MG63 (cell line): ENCODE data around the gene DIS3L2. TPM values are rescaled to one million over a fixed set of nuclear protein-coding genes. Genes with fewer than 3 reads are reported as not detected.
"Not testable (repeated sequence)": the region's sequence is repeated elsewhere in the genome, so short reads cannot be mapped to it uniquely, and the experiment has no call there.

Experiments
- DNase-seq: peaks from one replicate; pipeline ENCODE4 v3.0.0-alpha.2; 2020
- H3K27me3 ChIP-seq: fragments of 250-450 bp; sonication (Bioruptor Pico); 2 replicates; pipeline ENCODE4 v1.5.1; 2020; ENCODE audit warnings: mild to moderate bottlenecking, moderate library complexity
- H3K36me3 ChIP-seq: fragments of 250-450 bp; sonication (Bioruptor Pico); 2 replicates; pipeline ENCODE4 v1.5.1; 2020; ENCODE audit warnings: mild to moderate bottlenecking, moderate library complexity
- H3K4me3 ChIP-seq: fragments of 250-450 bp; sonication (Bioruptor Pico); 2 replicates; pipeline ENCODE4 v1.5.1; 2020; ENCODE audit warnings: mild to moderate bottlenecking, moderate library complexity
- H3K9me3 ChIP-seq: fragments of 250-450 bp; sonication (Bioruptor Pico); 2 replicates; pipeline ENCODE4 v1.5.1; 2020; ENCODE audit warnings: mild to moderate bottlenecking, moderate library complexity
- total RNA-seq: library from RNA; depleted of rRNA; stranded (reverse); fragments of >200 nt; shearing (Covaris generic); gene quantifications from 2 replicates; pipeline ENCODE4 v1.2.3, GENCODE V29; 2014; ENCODE audit warnings: low replicate concordance

Gene DIS3L2
- total RNA-seq, 1 experiment from 2014 or later = 17.2 TPM

DNA sequence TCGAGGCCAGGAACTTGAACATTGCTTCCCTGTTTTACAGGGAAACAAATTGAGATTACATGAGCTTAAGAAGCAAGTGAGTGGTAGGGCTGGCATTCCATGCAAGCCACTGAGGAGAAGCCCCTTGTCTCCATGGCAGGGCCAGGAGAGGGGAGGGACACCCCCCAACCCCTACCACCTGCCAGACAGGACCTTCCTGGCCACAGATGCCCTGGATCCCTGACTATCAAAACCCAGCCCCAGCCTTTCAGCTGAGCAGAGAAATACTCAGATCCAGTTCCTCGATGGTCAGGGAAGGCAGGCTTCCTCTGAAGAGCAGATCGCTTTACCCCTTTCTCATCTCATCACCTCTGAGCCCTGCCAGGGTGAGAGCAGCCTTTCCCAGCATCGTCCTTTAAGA lies 363.3 kb downstream of the DIS3L2 start:
- no peaks in the 10 kb centered on the region for H3K36me3 ChIP-seq
- H3K9me3 ChIP-seq = no peaks in the 10 kb centered on the region
- no peaks in the 10 kb centered on the region for H3K27me3 ChIP-seq
- no peak for DNase-seq
- H3K4me3 ChIP-seq = no peak overlapping the region

DNA sequence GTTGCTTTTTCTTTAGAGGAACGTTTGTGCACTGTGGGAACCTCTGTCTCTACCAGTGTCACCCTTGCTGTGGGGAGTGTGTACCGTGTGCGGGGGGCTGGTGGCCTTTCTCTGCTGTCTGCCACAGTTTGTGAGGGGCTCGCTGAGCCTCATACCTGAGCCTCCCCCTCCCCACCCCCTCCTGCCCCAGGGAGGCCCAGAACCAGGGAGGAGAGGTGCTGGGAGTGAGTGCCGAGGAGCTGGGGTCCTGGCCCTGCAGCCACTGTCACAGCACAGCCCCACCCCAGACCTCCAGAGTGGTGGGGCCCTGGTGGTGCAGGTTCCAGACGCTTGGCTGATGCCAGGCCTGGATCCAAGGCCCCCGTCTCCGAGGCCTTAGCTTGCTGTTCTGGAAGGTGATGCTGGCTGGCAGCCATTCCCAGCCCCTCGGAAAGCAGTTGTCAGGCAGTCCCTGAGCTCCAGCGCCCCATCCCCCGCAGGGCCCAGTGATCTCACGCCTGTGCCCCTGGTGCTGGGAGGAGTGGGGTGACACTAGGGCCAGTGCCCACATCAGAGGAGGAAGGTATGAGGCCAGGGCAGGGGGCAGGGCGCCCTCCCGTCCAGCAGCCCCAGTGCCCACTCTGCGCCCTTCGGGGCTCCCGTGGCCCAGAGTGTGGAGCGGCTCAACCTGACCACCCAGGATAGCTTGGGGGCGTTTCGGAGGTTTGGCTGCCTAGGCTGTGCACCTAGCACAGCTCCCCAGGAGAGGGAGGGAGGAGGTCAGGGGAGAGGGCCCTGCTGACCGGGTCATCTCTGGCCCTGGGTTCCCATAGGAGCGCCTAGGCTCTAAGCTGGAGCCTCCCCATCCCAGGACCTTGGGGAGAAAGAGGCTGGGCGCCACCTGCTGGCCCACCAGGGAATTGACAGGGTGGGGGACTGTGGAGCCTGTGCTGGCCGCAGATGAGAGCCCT lies 364.1 kb downstream of the DIS3L2 start:
- no peaks in the 10 kb centered on the region for H3K27me3 ChIP-seq
- peak; percentile 41 for DNase-seq
- no peak overlapping the region for H3K4me3 ChIP-seq
- no peaks in the 10 kb centered on the region for H3K36me3 ChIP-seq
- H3K9me3 ChIP-seq = no peaks in the 10 kb centered on the region

DNA sequence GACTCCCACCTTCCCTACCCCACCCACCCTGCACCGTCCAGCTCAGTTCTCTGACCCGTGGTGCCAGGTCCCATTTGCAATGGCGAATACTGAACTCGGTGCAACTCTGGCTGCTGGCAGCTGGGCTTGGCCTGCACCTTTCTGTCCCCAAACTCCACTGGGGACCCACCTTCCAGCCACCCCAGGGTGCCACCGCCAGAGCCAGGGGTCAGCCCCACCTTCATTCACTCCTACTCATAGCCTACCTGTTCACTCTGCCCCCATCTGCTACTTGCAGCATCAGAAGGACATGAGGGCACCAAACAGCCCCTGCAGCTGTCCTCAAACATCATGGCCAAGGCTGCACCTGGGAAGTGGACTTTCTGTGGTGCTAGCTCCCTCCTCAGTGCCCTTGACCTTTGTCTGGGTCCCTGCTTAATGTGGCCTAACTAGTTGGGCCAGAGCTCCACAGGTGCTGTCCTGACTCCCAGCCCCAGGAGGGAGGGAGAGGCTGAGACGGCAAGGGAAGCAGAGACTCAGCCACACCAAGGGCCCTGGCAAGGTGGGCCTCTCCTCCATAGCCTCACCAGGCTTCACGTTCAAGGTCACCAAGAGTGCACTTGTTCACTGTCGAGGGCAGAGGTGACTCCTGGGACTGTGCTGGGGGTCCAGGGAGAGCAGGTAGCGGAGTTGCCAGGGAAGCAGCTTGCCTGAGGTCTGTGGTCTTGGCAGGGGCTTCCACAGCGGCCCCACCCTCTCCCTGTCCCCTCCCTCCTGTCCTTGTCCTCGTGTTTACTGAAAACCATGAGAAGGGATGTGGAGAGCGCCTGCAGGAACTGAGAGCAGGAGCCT lies 365.0 kb downstream of the DIS3L2 start:
- DNase-seq, H3K9me3 ChIP-seq, H3K4me3 ChIP-seq, H3K27me3 ChIP-seq, H3K36me3 ChIP-seq: not testable (repeated sequence)

DNA sequence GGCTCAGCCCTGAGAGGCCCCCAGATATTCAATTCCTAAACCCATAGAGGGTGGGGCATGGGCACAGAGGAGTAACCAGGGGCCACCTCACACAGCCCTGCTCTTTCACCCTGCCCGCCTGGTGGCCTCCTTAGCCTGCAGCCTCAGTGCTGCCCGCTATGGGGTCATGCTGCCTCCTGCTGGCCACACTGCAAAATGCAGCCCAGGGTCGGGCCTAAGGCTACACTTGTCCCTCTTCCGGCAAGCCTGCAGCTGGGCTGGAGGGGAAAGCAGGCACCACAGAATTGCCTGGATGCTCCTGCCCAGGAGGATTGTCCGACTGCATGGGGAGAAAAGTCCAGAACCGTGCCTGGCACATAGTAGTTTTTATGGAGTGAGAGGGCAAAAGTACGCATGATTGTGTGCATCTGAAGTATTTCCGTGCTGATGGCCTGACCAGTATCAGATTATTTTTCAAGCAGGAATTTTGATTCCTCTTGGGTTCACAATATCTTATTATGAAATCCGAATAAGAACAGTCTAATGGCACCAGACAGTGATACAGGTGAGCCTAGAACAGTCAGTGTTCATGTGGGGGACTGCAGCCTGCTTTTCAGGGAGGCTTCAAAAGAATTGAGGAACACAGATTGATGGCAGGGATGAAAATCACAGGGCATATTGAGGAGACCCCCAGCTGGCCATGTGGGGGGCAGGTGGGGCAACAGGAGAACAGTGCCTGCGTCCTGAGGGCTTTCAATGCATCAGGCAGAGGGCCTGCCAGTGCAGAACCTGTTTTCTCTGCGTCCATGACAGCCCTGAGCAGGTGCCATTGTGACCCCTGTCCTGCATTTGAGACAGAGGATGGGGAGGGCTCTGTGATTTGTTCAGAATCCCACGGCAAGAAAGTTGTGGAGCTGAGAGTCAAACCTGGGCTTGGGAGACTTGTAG lies 365.9 kb downstream of the DIS3L2 start:
- Histone ChIP-seq H3K36me3 (no peaks in the 10 kb centered on the region), H3K4me3 (no peak overlapping the region), H3K9me3 (no peaks in the 10 kb centered on the region), H3K27me3 (no peaks in the 10 kb centered on the region)
- DNase-seq = peak; percentile 48

DNA sequence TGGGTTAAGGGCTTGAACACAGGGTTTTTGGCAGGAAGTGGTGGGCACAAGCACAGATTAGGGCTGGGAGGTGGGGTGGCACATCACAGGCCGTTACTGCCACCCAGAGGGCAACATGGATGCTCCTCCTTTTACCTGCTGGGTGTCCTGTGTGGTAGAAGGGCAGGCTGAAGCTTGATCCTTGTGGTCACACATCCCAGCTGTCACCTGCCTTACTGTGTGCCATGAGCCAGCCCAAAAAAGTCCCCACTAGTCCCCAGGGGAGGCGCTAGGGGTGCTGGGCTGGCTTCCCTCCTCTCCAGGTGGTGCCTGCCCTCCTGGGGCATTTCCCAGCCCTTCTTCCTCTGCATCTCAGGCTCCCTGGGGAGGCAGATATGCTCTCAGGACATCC lies 366.5 kb downstream of the DIS3L2 start:
- Histone ChIP-seq H3K9me3 (no peaks in the 10 kb centered on the region), H3K4me3 (no peak overlapping the region), H3K27me3 (no peaks in the 10 kb centered on the region), H3K36me3 (no peaks in the 10 kb centered on the region)
- no peak for DNase-seq

DNA sequence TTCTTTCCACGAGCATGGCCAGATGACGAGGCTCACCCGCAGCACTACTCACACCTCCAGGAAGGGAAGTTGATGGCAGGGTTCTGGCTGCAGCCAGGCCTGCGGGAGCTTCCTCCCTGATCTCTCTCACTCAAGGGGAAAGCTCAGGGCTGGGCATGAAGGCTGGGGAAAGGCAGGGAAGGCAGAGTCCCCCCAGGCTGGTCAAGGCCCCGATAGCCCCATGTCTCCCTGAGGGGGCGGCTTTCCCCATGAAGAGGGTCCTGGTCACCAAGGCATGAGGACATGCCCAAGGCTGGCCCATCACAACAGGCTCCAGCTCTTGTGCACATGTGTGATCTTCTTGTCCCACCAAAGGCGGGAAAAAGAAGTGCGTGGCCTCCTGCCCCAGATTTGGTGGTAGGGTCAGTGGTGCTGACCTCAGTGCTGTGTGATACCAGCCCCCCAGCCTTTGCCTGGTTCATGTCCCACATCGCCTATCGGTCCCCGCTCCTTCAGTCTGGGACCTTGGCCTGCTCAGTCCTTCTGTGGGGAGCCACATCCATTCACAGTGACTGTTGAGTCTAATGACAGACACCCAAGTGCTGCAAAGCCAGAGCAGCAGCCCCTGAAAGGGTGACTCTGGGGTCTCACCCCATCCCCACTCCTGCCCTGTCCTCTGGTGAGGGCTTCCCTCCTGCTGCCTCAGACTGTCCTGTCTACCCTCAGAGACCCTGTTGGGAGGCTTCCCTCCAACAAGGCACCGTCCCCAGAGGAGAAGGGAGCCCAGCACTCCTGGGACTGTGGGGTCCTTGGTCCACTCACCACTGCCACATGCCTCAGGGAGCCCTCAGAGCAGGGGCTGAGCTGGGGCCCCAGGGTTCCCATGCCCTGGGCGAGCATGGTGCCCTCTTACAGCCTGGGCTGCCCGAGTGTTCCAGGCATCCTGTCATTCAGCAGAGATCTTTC lies 367.3 kb downstream of the DIS3L2 start:
- Histone ChIP-seq H3K27me3 (no peaks in the 10 kb centered on the region), H3K4me3 (no peak overlapping the region), H3K9me3 (no peaks in the 10 kb centered on the region), H3K36me3 (no peaks in the 10 kb centered on the region)
- DNase-seq = no peak

DNA sequence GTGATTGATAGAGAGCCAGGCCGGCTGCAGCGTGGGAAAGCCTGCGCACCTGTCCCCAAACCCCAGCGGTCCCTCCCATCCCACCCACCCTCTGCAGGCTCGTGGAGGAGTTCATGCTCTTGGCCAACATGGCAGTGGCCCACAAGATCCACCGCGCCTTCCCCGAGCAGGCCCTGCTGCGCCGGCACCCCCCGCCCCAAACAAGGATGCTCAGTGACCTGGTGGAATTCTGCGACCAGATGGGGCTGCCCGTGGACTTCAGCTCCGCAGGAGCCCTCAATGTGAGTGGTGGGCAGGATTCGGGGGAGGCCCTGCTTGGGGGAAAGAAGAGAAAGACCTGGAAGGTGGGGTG lies 368.2 kb downstream of the DIS3L2 start:
- no peak for DNase-seq

DNA sequence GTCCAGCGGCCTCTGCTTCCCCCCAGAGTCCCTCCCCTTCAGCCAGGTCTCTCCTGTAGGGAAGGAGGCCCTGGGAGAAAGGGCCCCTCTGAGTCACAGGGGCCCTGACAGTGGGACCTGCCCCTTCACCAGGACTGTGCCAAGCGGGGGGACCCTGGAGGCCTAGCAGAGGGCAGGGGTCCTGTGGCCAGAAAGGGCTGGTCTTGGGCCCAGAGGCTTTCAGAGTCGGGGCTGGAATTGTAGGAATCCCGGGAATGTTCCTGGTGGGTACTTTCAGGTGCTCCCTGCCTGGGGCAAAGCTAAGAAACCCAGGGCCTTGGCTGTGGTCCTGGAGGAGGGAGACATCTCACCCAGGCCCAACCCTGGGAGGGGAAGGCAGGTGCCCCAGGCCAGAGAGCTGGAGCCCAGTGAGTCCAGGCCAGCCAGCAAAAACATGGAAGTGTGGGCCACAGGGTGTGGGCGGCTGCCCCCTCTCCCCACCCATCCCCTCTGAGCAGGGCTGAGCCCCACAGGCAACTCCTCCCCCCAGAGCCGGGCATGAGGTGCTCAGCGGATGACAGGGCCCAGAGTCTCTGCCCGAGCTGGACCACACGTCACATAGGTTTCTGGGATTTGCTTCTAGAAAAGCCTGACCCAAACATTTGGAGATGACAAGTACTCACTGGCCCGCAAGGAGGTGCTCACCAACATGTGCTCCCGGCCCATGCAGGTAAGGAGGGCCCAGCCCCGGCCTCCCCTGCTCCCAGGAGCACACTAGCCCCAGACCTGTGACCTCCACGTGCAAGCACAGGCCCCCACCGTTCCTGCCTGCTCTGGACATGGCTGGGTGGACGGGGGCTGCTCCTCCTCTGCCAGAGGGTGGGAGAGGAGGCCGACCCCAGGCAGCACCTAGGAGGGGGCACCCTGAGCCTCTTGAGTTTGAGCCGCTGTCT lies 368.8 kb downstream of the DIS3L2 start:
- Histone ChIP-seq H3K4me3 (no peak overlapping the region), H3K9me3 (no peaks in the 10 kb centered on the region), H3K36me3 (no peaks in the 10 kb centered on the region), H3K27me3 (no peaks in the 10 kb centered on the region)
- DNase-seq = no peak

More for the DNA sequence above, 368.2 kb downstream of the DIS3L2 start:
- Histone ChIP-seq H3K9me3 (no peaks in the 10 kb centered on the region), H3K36me3 (no peaks in the 10 kb centered on the region), H3K4me3 (no peak overlapping the region), H3K27me3 (no peaks in the 10 kb centered on the region)

DNA sequence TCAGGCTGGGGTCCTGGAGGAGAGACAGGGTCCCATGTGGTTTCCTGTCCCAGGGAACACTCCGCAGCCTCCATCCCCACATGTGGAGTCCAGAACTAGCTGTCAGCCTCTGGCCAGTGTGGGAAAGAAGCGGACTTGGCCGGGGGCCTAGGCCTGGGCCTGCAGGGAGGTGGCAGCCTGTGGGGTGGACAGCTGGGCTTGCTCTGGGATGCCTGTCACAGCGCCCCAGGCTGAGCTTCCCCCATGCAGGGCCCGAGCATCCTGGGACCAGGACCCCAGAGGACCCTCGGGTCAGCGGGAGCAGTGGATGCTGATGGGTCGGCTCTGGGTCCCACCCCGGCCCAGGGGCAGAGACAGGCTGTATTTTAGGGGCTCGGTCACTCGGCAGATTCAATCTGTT lies 369.5 kb downstream of the DIS3L2 start:
- not testable (repeated sequence) for H3K9me3 ChIP-seq, H3K4me3 ChIP-seq, DNase-seq, H3K36me3 ChIP-seq, H3K27me3 ChIP-seq

DNA sequence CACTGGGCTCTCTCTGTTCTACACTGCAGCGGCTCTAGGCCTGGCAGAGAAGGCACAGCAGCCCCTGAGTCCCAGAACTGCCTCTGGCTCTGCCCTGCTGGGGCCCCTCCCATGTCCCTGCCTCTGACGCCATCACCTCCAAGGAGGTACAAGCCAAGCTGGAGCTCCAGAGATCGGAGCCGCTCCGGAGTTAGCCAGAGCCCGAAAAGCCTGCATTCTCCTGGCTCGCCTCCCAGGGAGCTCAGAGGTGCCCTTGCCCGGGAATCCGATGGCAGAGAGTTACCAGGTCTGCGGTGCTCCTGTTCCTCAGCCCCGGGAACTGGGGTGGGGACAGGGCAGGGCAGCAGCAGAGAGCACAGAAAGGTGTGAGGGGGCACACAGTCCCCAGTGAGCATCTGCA lies 370.1 kb downstream of the DIS3L2 start:
- H3K27me3 ChIP-seq, DNase-seq, H3K9me3 ChIP-seq, H3K4me3 ChIP-seq, H3K36me3 ChIP-seq: not testable (repeated sequence)

DNA sequence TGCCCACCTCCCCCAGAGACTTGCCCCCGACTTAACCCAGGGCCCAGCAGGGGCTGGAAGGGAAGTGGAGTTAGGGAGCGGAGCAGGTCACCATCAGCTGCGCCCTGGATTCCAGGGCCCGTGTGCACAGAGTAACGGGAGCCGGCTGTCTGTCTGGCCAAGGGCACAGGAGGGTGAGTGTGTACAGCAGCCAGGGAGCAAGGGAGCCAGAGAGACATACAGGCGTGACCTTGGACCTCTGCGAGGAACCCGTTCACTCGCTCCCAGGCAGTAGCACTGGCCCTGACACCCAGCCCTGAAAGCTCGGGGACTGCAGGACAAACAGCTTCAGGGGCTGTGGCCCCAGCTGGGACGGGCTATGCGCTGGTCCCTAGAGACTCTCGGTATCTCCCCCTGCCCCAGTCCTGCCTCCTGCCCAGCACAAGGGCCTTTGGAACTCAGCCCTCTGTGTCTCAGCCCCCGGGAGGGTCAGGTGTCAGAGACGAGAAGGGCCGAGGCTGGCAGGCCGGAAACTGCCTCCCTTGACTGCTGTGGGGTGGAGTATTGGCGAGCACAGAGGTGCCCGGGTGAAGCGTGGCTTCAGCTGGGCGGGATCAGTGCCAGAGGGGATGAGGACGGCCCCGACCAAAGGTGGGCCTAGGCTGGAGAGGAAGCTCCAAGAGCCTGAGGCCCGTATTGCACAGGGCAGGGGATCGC lies 370.9 kb downstream of the DIS3L2 start:
- DNase-seq, H3K27me3 ChIP-seq, H3K4me3 ChIP-seq, H3K9me3 ChIP-seq, H3K36me3 ChIP-seq: not testable (repeated sequence)

DNA sequence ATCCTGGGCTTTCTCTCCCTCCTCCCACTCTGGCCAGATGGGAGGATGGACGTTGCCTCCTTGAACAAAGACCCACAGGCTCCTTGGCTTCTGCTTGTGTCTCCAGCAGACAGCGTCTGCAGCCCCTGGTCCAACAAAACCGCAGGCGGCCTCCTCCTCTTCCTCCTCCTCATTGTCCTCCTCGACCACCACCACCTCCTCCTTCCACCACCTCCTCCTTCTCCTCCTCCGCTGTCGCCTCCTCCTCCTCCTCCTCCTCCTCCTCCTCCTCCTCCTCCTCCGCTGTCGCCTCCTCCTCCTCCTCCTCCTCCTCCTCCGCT lies 371.4 kb downstream of the DIS3L2 start:
- Histone ChIP-seq H3K36me3 (no peaks in the 10 kb centered on the region), H3K27me3 (no peaks in the 10 kb centered on the region), H3K4me3 (no peak overlapping the region), H3K9me3 (no peaks in the 10 kb centered on the region)
- no peak for DNase-seq

DNA sequence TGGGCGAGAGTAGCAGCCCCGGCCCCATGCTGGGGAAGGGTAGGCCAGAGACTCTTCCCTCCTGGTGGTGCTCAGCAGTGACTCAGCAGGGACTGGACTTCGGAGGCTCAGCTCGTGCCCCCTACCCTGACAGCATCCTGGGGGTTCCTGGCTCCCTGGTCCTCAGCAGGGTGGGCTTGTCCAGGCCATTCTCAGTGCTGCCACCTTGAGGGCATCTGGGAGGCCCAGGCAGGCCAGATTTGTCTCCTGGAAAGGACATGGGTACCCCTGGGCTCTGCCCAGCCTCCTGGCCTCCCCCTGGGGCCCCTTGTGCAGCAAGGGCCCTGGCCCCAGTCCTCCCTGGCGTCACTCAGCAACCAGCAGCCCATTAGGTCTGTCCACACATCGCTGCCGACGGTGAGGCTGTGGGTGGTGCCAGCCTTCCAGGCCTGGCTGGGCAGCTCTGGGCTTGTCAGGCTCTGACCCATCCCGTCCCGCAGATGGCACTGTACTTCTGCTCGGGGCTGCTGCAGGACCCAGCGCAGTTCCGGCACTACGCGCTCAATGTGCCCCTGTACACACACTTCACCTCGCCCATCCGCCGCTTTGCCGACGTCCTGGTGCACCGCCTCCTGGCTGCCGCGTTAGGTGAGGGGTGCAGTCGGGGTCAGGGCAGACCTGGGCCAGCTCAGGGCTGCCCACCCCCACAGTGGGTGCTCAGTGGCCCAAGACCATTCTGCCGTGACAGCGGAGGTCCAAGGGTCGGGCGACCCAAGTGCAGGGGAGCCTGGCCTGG lies 372.0 kb downstream of the DIS3L2 start:
- Histone ChIP-seq H3K4me3 (no peak overlapping the region), H3K9me3 (no peaks in the 10 kb centered on the region), H3K36me3 (no peaks in the 10 kb centered on the region), H3K27me3 (no peaks in the 10 kb centered on the region)
- no peak for DNase-seq
